ENCODE results near the gene C16orf78.
"Not testable (repeated sequence)": the region's sequence is repeated elsewhere in the genome, so short reads cannot be mapped to it uniquely, and the experiment has no call there.

The C16orf78 gene

GRCh38 chr16:49349446-49350168 is 24.0 kb upstream of the C16orf78 start:
- DNase-seq (ENCODE audit: low read depth in 2 of 2), result no peak

DNA sequence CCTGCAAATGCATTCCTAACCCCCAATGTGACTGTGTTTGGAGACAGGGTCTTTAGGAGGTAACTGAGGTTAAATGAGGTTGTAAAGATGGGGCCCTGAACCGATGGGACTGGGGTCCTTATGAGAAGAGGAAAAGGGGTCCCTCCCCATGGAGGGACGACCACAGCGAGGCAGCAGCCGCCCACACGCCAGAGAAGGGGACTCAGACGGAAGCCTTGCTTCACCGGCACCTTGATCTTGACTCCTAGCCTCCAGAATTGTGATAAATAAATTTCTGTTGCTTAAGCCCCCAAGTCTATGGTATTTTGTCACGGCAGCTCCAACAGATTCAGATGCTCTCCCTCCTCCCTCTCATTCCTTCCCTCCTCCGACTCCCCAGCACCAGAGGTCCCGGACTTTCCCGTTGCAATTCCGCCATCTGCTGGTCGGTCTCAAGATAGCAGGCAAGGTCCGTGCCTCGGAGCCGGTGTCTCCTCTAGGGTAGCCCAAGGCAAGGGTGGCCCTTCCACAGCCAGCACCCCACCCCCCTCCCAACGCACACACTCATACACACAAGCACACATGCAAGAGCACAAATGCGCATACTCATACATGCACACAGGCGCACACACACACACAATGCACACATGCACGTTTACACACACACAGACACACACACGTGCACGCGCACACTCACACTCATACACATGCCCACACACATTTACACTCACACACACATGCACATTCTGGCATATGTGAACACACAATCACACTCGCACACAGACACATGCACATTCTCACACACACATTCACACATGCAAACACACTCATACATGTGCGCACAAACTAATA is 23.1 kb upstream of the C16orf78 start:
- peak; percentile 31 to 52 for DNase-seq (ENCODE audit: low read depth in 2 of 2)

DNA sequence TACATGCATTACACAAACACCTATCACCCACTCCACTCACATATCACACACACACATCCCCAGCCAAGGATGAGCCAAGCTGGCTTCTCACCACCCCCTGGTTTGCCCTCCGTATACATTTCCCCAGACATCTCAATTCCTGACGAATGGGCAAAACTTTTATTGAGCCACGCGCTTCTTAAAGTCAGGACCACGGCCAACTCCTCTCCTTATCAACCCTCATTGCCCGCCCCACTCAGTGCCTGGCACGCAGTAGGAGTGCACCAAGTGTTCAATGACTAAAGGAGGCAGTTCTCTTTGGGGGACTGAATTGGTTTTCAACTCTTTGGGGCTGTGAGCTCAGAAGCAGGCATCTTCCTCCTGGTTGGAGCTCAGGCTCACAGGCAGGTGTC is 22.5 kb upstream of the C16orf78 start:
- DNase-seq (ENCODE audit: low read depth in 2 of 2), result no peak

DNA sequence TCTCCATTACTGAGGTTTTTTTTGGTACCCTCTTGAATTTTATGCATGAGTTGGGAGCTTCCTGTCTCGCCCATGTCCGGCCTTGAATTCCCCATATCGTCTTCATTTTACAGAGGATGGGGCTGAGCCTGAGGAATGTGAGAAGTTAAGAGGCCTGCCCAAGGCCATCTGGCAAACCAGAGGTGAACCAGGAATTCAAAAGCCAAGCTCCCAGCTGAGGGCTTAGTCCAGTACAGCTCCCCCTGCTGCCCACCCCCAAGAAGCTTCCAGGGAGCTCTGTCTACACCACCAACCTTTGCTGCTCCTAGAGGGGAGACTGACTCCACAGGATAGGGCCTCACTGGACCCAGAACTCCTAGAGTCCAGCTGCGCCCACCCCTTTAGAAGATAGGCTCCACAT is 20.7 kb upstream of the C16orf78 start:
- no peak for DNase-seq (ENCODE audit: low read depth in 2 of 2)

- no peak for DNase-seq (ENCODE audit: low read depth in 2 of 2)
Measured at GRCh38 chr16:49353680-49354079, 19.9 kb upstream of the C16orf78 start.

GRCh38 chr16:49354101-49354500 is 19.5 kb upstream of the C16orf78 start:
- DNase-seq (ENCODE audit: low read depth in 2 of 2), result no peak

DNA sequence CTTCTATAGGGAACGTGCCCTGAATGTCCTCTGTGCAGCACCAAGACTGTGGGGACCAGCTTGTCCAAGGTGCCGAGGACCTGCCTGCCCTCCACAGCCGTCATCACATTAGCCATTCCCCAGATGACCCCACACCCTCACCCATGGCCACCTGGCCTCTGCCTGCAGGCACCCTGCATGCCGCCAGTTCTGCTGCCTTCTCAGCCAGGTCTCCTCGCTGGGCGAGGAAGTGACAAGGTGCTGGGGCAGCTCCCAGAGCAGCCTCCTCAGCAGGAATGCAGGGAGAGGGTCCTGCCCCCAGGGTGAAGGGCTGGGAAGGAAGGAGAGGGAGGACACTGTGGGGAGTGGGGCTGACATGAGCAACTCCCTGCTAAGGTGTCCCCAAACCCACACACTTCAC is 18.6 kb upstream of the C16orf78 start:
- DNase-seq (ENCODE audit: low read depth in 2 of 2), result no peak

- DNase-seq (ENCODE audit: low read depth in 2 of 2), result no peak
Measured at GRCh38 chr16:49355933-49356665, 17.5 kb upstream of the C16orf78 start.

DNA sequence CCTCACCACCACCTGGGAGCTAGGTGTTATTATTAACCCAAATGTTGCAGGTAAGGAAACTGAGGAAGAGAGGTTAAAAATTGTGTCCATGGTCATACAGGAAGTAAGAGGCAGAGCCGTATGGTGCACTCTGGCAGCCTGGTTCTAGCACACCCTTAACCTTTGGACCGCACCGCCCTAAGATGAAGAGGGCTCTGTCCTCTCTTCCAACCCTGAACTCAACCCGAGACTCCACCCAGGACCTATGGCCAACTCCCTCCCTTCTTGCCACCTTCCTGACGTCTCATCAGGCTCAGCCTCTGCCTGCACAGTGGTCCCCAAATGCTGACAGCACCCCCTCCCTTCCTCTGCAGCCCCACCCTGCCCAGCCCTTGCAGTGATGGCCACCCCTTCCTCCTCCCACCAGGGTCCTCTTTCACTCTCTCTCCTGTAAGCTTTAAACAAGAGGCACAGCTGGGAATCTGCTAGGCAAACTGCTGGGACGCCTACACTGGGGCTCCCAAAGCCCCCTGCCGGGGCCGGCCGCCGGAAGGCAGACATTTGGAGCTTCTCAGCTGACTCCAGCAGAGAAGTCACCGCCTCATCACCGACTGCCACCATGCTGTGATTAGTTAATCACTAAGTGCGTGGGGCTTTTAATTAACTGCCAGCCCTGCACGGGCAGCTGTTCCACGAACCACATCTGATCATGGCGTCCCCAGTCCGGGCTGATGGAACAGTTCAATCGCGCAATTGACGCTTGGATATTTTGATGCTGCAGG is 16.7 kb upstream of the C16orf78 start:
- no peak for DNase-seq (ENCODE audit: low read depth in 2 of 2)

DNA sequence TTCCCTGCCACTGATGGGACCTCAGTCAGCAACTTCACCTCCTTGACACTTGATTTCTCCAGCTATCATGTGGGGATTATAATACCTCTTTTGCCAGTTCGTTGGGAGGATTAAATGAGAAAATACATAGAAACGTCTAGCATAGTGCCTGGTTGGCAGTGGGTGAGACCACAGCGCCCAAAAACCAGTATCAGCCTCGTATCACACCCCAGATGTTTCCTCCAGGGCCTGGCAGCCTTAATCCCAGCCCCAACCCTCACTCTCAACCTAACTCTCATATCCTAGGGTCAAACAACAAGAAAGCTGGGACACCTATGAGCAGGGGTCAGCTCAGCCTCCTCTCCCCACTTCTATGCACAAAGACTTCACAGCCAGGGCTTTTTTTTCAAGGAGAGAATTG is 14.0 kb upstream of the C16orf78 start:
- DNase-seq (ENCODE audit: low read depth in 2 of 2), result no peak

GRCh38 chr16:49361731-49362130 is 11.9 kb upstream of the C16orf78 start:
- not testable (repeated sequence) for DNase-seq (ENCODE audit: low read depth in 2 of 2)

GRCh38 chr16:49362230-49362629 is 11.4 kb upstream of the C16orf78 start:
- DNase-seq (ENCODE audit: low read depth in 2 of 2), result no peak

- no peak for DNase-seq (ENCODE audit: low read depth in 2 of 2)
Measured at GRCh38 chr16:49365711-49366509, 7.7 kb upstream of the C16orf78 start.

DNA sequence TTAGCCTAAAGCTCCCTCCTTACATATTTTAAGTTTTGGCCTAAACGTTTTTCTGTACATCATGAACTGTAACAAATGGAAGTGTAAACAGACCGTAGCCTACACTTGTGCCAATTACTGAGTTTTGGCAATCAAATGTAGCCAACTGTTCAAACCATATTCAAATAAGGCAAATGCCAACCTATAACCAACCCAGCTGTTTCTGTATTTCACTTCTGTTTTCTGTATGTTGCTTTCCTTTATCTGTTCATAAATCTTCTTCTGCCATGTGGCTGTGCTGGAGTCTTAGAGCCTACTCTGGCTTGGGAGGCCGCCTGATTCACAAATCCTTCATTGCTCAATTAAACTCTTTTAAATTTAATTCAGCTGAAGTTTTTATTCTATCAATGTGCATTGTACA is 6.9 kb upstream of the C16orf78 start:
- no peak for DNase-seq (ENCODE audit: low read depth in 2 of 2)

- DNase-seq (ENCODE audit: low read depth in 2 of 2), result no peak
Measured at GRCh38 chr16:49369651-49370611, 3.7 kb upstream of the C16orf78 start.

- DNase-seq (ENCODE audit: low read depth in 2 of 2), result no peak
Measured at GRCh38 chr16:49376206-49376605, 2.6 kb downstream of the C16orf78 start.

DNA sequence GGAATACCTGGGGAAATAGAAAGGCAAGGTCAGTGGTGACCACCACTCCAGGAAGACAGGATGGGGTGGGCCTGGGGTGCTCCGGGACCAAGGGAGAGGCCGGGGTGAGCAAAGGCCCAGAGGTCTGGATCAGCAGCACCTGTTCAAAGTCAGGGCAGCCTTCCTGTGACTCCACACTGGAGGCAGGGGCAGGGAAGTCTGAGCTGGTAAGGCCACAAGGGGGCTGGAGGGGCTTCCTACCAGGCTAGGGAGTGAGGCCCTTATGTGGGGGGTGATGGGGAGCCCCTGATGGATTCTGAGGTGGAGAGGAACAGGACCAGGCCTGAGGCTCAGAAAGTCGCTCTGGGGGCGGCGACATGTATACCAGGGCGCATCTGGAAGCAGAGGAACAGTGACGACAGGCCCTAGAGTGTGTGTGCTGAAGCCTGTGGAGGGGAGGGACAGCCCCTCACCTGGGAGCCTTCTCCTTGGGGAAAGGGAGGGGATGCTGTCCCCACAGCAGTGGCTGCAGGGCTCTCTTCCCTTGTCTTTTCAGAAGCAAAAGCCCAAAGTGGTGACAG is 3.7 kb downstream of the C16orf78 start:
- no peak for DNase-seq (ENCODE audit: low read depth in 2 of 2)

DNA sequence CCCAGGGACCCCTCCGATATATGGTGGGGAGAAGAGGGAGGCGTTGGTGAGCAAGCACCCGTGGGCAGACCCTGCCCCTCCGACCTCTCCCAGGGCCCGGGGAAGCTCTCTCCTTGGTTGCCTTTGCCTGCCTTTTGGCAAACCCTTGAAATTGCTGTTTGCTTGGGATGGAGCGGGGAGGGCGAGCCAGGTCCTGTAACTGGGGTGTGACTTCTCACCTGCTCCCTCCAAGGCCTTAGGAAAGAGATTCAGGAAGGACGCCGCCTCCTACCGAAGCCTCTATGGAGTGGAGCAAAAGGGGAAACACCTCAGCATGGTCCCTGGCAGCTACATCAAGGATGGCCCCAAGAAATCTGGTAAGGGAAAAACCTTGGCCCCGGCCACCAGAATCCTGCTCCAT is 4.6 kb downstream of the C16orf78 start:
- DNase-seq (ENCODE audit: low read depth in 2 of 2), result no peak

- no peak for DNase-seq (ENCODE audit: low read depth in 2 of 2)
Measured at GRCh38 chr16:49378816-49379215, 5.2 kb downstream of the C16orf78 start.
